HG03196 (cell line): ENCODE data around the gene COL4A5.
"Not testable (repeated sequence)": the region's sequence is repeated elsewhere in the genome, so short reads cannot be mapped to it uniquely, and the experiment has no call there.

Source experiments
- ATAC-seq: cut with Tn5 transposase; IDR thresholded peaks from one replicate; pipeline ENCODE4 v1.9.1; 2021; ENCODE audit not compliant: unreplicated experiment

COL4A5 gene

GRCh38 chrX:108439426-108439942, at the start of gene COL4A5:
Gene COL4A5 (plus strand): TSS chrX:108439838. CDS start chrX:108440126, 288 bp downstream.
- no peak for ATAC-seq

GRCh38 chrX:108390976-108391717, 48.5 kb upstream of the COL4A5 start:
- not testable (repeated sequence) for ATAC-seq

- no peak for ATAC-seq
Observed at GRCh38 chrX:108396188-108396891, 43.3 kb upstream of the COL4A5 start.

- ATAC-seq = no peak
Observed at GRCh38 chrX:108396986-108397385, 42.7 kb upstream of the COL4A5 start.

- ATAC-seq = no peak
Observed at GRCh38 chrX:108397627-108398391, 41.8 kb upstream of the COL4A5 start.

- no peak for ATAC-seq
Observed at GRCh38 chrX:108399418-108400165, 40.0 kb upstream of the COL4A5 start.

- no peak for ATAC-seq
Observed at GRCh38 chrX:108412783-108413182, 26.9 kb upstream of the COL4A5 start.

- ATAC-seq = no peak
Observed at GRCh38 chrX:108415146-108415545, 24.5 kb upstream of the COL4A5 start.

GRCh38 chrX:108415891-108416290, 23.7 kb upstream of the COL4A5 start:
- ATAC-seq = no peak

GRCh38 chrX:108417257-108417656, 22.4 kb upstream of the COL4A5 start:
- ATAC-seq = no peak

GRCh38 chrX:108419401-108419800, 20.2 kb upstream of the COL4A5 start:
- no peak for ATAC-seq

GRCh38 chrX:108420481-108420880, 19.2 kb upstream of the COL4A5 start:
- no peak for ATAC-seq

GRCh38 chrX:108426262-108426661, 13.4 kb upstream of the COL4A5 start:
- ATAC-seq = no peak

- no peak for ATAC-seq
Observed at GRCh38 chrX:108435261-108435660, 4.4 kb upstream of the COL4A5 start.

GRCh38 chrX:108437349-108438109, 2.1 kb upstream of the COL4A5 start:
- ATAC-seq = no peak

GRCh38 chrX:108438110-108438623, 1.5 kb upstream of the COL4A5 start, which contains the start of gene COL4A6:
Gene COL4A6 (minus strand): TSS chrX:108438422. CDS start chrX:108438196, 226 bp downstream.
- no peak for ATAC-seq

GRCh38 chrX:108439961-108440696, 491 bp downstream of the COL4A5 start:
- no peak for ATAC-seq

GRCh38 chrX:108442901-108443464, 3.3 kb downstream of the COL4A5 start:
- ATAC-seq = no peak

GRCh38 chrX:108447303-108447702, 7.7 kb downstream of the COL4A5 start:
- no peak for ATAC-seq
